OCI-LY1 (cell line): ENCODE data around the gene NLGN3.

ENCODE experiments used
- EZH2 ChIP-seq: fragments of 200-600 bp; sonication (generic), shearing (Covaris generic); IDR thresholded peaks from 2 replicates; pipeline ENCODE4 v1.8.0; 2017; ENCODE audit warnings: borderline replicate concordance, mixed run types, mild to moderate bottlenecking, antibody characterized with exemption, low read length, moderate library complexity, mixed read lengths
- TF ChIP-seq, protein P1 (sequence below): fragments of 200-600 bp; sonication (generic), shearing (Covaris generic); IDR thresholded peaks from 2 replicates; pipeline ENCODE4 v1.5.1; 2017; ENCODE audit warnings: mild to moderate bottlenecking, antibody characterized with exemption, low read length, moderate library complexity, mixed read lengths

DNA sequence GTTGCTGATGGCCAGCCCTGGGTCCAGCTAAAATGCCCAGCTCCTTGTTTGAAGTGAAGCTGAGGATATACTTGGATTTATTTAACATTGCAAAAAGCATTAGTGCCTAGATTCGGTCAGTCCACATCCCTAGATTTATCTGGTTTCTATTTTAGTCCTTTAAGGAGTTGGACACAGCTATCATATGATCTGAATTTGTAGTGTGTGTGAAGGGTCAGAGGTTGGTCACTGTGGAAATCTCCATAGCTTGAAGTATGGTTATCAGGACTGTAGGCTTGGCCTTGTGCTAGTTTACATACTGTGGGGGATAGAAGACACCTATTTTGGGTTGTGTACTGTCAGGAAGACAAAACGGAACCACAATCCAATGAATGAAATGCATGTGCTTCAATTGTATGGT is 28.8 kb downstream of the NLGN3 start:
- no peak for TF ChIP-seq EZH2
- TF ChIP-seq, protein P1, sequence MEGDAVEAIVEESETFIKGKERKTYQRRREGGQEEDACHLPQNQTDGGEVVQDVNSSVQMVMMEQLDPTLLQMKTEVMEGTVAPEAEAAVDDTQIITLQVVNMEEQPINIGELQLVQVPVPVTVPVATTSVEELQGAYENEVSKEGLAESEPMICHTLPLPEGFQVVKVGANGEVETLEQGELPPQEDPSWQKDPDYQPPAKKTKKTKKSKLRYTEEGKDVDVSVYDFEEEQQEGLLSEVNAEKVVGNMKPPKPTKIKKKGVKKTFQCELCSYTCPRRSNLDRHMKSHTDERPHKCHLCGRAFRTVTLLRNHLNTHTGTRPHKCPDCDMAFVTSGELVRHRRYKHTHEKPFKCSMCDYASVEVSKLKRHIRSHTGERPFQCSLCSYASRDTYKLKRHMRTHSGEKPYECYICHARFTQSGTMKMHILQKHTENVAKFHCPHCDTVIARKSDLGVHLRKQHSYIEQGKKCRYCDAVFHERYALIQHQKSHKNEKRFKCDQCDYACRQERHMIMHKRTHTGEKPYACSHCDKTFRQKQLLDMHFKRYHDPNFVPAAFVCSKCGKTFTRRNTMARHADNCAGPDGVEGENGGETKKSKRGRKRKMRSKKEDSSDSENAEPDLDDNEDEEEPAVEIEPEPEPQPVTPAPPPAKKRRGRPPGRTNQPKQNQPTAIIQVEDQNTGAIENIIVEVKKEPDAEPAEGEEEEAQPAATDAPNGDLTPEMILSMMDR, result no peak
